ENCODE measurements around the gene LAMB3.

LAMB3 gene

GRCh38 chr1:209689477-209689876 is 37.3 kb upstream of the LAMB3 start:
- DNase-seq (ENCODE audit: low read depth) = no peak
- H3K4me3 ChIP-seq (ENCODE audit: low read depth, low read length) = no peak overlapping the region
- TF ChIP-seq CTCF (IDR thresholded peaks at IDR 0.05; ENCODE audit: low read depth, low read length, missing control alignments) = no peak

- no peak for DNase-seq (ENCODE audit: low read depth)
- TF ChIP-seq CTCF (IDR thresholded peaks at IDR 0.05; ENCODE audit: low read depth, low read length, missing control alignments) = no peak
- no peak overlapping the region for H3K4me3 ChIP-seq (ENCODE audit: low read depth, low read length)
Observed at GRCh38 chr1:209688746-209689234, 36.6 kb upstream of the LAMB3 start.

- no peak overlapping the region for H3K4me3 ChIP-seq (ENCODE audit: low read depth, low read length)
- no peak for DNase-seq (ENCODE audit: low read depth)
- TF ChIP-seq CTCF (IDR thresholded peaks at IDR 0.05; ENCODE audit: low read depth, low read length, missing control alignments) = no peak
Observed at GRCh38 chr1:209686322-209686721, 34.1 kb upstream of the LAMB3 start.

- no peak for DNase-seq (ENCODE audit: low read depth)
- no peak overlapping the region for H3K4me3 ChIP-seq (ENCODE audit: low read depth, low read length)
- TF ChIP-seq CTCF (IDR thresholded peaks at IDR 0.05; ENCODE audit: low read depth, low read length, missing control alignments) = no peak
Observed at GRCh38 chr1:209685821-209686220, 33.6 kb upstream of the LAMB3 start.

- TF ChIP-seq CTCF (IDR thresholded peaks at IDR 0.05; ENCODE audit: low read depth, low read length, missing control alignments) = no peak
- no peak for DNase-seq (ENCODE audit: low read depth)
- H3K4me3 ChIP-seq (ENCODE audit: low read depth, low read length) = no peak overlapping the region
Observed at GRCh38 chr1:209678981-209679539, 26.8 kb upstream of the LAMB3 start.

GRCh38 chr1:209675565-209676154 is 23.4 kb upstream of the LAMB3 start:
- DNase-seq (ENCODE audit: low read depth) = no peak
- H3K4me3 ChIP-seq (ENCODE audit: low read depth, low read length) = peak overlapping the region; percentile 22
- no peak for TF ChIP-seq CTCF (IDR thresholded peaks at IDR 0.05; ENCODE audit: low read depth, low read length, missing control alignments)

Measured in GM12864 (cell line).